Esophagus (tissue), 2 donors: ENCODE data around the gene ACTRT2. TPM values are rescaled to one million over a fixed set of nuclear protein-coding genes. Genes with fewer than 3 reads are reported as not detected.

ENCODE experiments used
- H3K27ac ChIP-seq, 2 donors: one replicate each; pipeline ENCODE4 v1.5.1; 2013; ENCODE audit warnings: low read depth in 2 of 2, mild to moderate bottlenecking in 2 of 2, inconsistent platforms in 1 of 2, low read length in 1 of 2, moderate library complexity in 1 of 2
- H3K27me3 ChIP-seq, 2 donors: one replicate each; pipeline ENCODE4 v1.6.1; 2013; ENCODE audit warnings: low read length in 2 of 2, control low read depth in 1 of 2, mild to moderate bottlenecking in 1 of 2; ENCODE audit not compliant: insufficient read depth in 2 of 2, control insufficient read depth in 1 of 2
- H3K36me3 ChIP-seq, 2 donors: one replicate each; pipeline ENCODE4 v1.6.1; 2013; ENCODE audit warnings: low read length in 1 of 2; ENCODE audit not compliant: control insufficient read depth in 2 of 2, insufficient read depth in 2 of 2
- H3K4me1 ChIP-seq, 2 donors: one replicate each; pipeline ENCODE4 v1.6.1; 2013; ENCODE audit warnings: low read length in 1 of 2; ENCODE audit not compliant: control insufficient read depth in 2 of 2, insufficient read depth in 2 of 2
- H3K4me3 ChIP-seq, 2 donors: one replicate each; pipeline ENCODE4 v1.5.1; 2013; ENCODE audit warnings: low read length in 2 of 2, mild to moderate bottlenecking in 2 of 2, low read depth in 1 of 2, moderate library complexity in 1 of 2
- H3K9me3 ChIP-seq, 2 donors: one replicate each; pipeline ENCODE4 v1.6.1; 2013; ENCODE audit warnings: mild to moderate bottlenecking in 2 of 2, low read depth in 1 of 2, low read length in 1 of 2, moderate library complexity in 1 of 2; ENCODE audit not compliant: control insufficient read depth in 2 of 2, insufficient read depth in 1 of 2
- WGBS, 2 donors: extraction: QIAGEN DNeasy Blood & Tissue Kit; methylation state at CpG; one replicate each; pipeline ENCODE4 v1.1.7; 2013; 5-methylcytosine and 5-hydroxymethylcytosine counted together
- polyA plus RNA-seq, 2 donors: library from polyadenylated mRNA; stranded (reverse); fragments of 200-250 nt; gene quantifications; one replicate each; pipeline ENCODE4 v1.2.3, GENCODE V29; 2013
- donor health status: healthy with polysubstance abuse.
- donor health status: Bipolar disorder and iron deficiency.

Gene ACTRT2
- polyA plus RNA-seq, 2 donors = not detected

DNA sequence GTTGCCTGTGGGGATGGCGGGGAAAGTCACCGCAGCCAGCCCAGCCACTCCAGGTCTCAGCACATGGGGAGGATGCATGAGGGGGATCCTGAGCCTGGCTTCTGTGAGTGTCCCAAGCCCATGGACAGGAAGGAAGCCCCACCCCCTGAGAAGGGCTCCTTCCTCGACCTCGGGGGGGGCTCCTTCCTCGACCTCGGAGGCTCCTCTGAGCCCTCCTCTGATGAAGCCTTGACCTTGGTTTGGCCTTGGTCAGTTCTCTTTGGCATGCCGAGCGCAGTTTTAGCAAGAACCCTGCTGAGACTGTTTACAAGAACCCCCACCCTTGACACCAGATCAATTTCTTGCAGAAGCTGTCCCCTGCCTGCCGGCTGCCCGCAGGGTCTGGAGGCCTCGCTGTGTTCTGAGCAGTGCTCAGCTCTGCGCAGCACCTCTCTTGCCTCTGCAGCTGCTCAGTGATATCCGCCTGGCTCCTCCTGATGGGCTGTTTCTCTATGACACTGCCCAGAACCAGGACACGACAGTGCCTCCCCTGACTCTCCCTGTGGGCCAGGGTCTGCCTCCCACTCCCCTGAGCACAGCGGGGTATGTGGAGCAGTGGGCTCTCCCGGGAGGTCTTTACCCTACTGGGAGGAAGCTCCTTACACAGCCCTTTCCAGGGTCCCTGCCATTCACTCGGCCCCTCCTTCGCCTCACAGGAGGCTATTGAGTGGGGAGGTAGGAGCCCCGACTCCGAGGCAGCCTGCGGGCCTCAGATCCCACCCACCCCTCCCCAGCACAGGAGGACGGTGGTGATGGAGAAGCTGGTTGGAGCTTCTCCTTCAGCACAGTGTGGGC lies 15.4 kb downstream of the ACTRT2 start:
- 59 to 60% methylated on average over 22 of the region's 22 CpGs for WGBS, 2 donors
- no peaks in the 10 kb centered on the region for H3K27me3 ChIP-seq
- H3K4me3 ChIP-seq = no peak overlapping the region
- peaks cover 0 to 3% of the 10 kb centered on the region in 2 donors for H3K4me1 ChIP-seq
- no peaks in the 10 kb centered on the region for H3K36me3 ChIP-seq
- no peak overlapping the region for H3K27ac ChIP-seq
- no peaks in the 10 kb centered on the region for H3K9me3 ChIP-seq

DNA sequence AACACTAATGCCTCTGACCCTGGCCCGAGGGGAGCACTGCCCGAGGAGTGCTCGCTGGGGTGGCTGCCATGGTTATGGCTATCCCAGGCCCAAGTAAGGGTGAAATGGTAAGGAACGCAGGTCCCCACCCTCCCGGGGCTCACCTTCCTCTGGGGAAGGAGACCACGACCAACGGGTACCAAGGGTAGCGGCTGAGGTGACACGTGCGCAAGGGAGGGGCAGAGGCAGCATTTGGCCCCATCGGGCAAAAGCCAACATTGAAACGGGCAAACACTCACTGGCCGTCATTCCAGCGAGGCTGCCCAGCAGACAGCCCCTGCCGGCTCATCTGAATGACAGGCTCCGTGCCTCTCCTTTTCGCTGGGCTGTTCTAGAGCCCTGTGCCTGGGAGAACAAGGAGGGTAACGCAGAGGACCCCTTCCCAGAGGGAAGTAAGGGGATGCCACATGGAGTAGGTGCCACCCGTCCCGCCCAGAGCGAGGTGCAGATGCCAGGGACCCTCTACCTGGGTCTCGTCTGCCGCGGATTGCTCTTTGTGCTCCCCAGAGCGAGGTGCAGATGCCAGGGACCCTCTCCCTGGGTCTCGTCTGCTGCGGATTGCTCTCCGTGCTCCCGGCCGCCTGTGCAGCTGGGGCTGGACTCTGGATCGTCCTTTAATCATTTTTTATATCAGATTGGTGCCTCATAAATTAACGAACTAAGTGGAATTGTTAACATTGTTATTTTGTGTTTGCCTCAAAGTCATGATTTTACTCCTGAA lies 16.2 kb downstream of the ACTRT2 start:
- no peaks in the 10 kb centered on the region for H3K9me3 ChIP-seq
- H3K27ac ChIP-seq = no peak overlapping the region
- no peaks in the 10 kb centered on the region for H3K27me3 ChIP-seq
- H3K4me1 ChIP-seq = peaks cover 0 to 3% of the 10 kb centered on the region in 2 donors
- no peaks in the 10 kb centered on the region for H3K36me3 ChIP-seq
- 78 to 84% methylated on average over 31 to 32 of the region's 32 CpGs for WGBS, 2 donors
- H3K4me3 ChIP-seq = no peak overlapping the region

DNA sequence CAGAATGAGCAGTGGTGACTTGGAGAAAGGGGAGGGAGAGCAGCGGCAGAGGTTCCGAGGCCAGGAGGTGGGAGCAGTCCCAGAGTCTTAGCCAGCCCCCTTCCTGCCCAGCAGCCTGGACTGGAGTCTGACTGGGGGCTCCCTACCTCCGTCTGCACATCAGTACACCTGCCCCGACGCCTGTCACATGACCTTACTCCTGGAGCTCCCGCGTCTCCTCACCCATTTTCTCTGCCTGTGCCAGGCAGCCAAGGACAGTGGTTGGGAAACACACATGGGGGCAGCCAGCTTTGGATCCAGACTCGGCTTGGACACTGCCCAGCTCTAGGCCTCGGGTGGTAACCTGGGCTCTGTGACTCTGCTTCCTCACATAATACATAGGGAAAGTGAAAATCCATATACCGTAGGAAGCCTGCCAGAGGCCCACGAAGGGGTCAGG lies 16.9 kb downstream of the ACTRT2 start:
- no peaks in the 10 kb centered on the region for H3K9me3 ChIP-seq

DNA sequence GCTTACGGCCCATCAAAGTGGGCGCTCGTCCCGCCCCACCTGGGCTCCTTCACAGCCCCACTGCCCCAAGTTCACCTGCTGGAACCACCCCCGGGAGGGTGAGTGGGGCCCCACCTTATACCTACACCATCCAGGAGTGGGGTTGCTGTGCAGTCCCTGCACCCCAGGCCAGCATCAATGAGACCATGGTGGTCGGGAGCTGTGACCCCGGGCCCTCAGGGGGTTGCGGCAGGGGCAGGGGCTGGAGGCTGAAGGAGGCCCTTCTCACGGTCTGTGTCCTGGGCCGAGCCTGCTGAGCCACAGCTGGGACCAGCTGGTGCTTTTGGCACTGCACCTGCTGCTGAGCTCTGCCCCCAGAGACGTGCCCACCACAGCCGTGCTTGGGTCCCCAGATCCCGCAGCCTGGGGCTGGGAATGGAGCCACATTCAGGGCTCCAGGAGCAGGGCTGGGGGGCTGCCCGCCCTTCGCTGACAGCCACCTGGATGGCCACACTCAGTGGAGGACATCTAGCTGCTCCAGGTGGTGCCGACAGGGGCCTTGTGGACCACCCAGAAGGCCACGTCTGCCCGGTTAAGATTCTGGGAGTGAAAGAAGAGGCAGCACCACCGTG lies 17.4 kb downstream of the ACTRT2 start:
- 71% methylated on average over 19 of the region's 19 CpGs for WGBS, 2 donors
- peaks cover 0 to 5% of the 10 kb centered on the region in 2 donors for H3K27me3 ChIP-seq

More for the DNA sequence above, 16.9 kb downstream of the ACTRT2 start:
- 65 to 71% methylated on average over 11 of the region's 11 CpGs for WGBS, 2 donors
- Histone ChIP-seq H3K4me1 (peaks cover 0 to 3% of the 10 kb centered on the region in 2 donors), H3K4me3 (no peak overlapping the region), H3K27ac (no peak overlapping the region), H3K36me3 (no peaks in the 10 kb centered on the region), H3K27me3 (peaks cover 0 to 5% of the 10 kb centered on the region in 2 donors)

DNA sequence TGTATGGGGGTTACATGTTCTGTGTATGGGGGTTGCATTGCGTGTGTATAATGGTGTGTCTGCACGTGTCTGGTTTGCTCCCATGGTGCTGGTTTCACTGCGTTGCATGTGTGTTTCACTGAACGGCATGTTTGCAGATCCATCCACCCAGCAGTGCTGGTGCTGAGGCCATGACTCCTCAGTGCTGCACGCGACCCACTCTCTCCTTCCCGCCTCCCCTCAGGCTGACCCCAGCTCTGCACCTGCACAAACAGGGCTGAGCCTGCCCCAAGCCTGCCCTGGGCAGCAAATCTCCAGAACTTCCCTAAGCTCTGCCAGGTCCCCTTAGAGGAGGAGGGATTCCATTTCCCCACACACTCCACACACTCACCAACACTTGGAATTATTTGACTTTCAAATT lies 18.7 kb downstream of the ACTRT2 start:
- H3K4me1 ChIP-seq = peaks cover 0 to 3% of the 10 kb centered on the region in 2 donors
- peaks cover 0 to 5% of the 10 kb centered on the region in 2 donors for H3K27me3 ChIP-seq
- WGBS, 2 donors = 73 to 79% methylated on average over 7 of the region's 7 CpGs
- no peak overlapping the region for H3K27ac ChIP-seq
- no peaks in the 10 kb centered on the region for H3K36me3 ChIP-seq
- no peak overlapping the region for H3K4me3 ChIP-seq
- peaks cover 0 to under 1% of the 10 kb centered on the region in 2 donors for H3K9me3 ChIP-seq

More for the DNA sequence above, 17.4 kb downstream of the ACTRT2 start:
- Histone ChIP-seq H3K36me3 (no peaks in the 10 kb centered on the region), H3K9me3 (no peaks in the 10 kb centered on the region), H3K4me1 (peaks cover 0 to 3% of the 10 kb centered on the region in 2 donors), H3K4me3 (no peak overlapping the region), H3K27ac (no peak overlapping the region)

DNA sequence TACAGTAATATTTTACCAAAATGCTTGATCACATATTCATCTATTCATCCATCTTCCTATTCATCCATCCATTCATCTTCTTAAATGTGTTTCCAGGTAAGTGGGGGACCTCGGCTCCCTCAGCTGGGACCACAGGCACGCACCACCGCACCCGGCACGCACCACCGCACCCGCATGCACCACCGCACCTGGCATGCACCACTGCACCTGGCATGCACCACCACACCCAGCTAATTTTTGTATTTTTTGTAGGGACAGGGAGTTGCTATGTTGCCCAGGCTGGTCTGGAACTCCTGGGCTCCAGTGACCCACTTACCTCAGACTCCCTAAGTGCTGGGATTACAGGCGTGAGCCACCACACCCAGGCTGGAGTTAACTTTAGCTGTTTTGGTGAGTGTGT lies 21.2 kb downstream of the ACTRT2 start:
- peaks cover 0 to 5% of the 10 kb centered on the region in 2 donors for H3K27me3 ChIP-seq
- H3K36me3 ChIP-seq = no peaks in the 10 kb centered on the region
- no peak overlapping the region for H3K4me3 ChIP-seq
- no peak overlapping the region for H3K27ac ChIP-seq
- peaks cover 0 to 3% of the 10 kb centered on the region in 2 donors for H3K4me1 ChIP-seq
- peaks cover 0 to 3% of the 10 kb centered on the region in 2 donors for H3K9me3 ChIP-seq
- WGBS, 2 donors = 68 to 70% methylated on average over 9 of the region's 9 CpGs

DNA sequence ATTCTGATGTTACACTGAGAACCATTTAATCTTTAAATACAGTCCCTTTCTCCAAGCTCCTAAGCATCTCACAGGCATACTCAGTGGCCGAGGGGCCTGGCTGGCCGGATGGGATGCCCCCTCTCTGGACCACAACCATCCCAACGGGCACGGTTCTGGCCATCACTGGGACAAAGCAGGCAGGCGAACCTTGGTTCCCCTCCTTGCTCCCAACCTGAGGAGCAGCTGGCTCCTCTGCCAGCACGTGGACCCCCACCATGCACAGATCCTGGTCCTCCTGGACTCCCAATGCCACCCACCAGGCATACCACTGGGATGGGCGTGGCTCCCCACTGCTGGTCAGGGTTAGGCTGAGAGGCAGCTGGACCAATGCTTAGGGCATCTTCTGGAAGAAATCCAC lies 27.9 kb downstream of the ACTRT2 start:
- no peaks in the 10 kb centered on the region for H3K27me3 ChIP-seq
- H3K36me3 ChIP-seq = no peaks in the 10 kb centered on the region
- no peak overlapping the region for H3K4me3 ChIP-seq
- no peaks in the 10 kb centered on the region for H3K4me1 ChIP-seq
- H3K9me3 ChIP-seq = peaks cover 0 to 10% of the 10 kb centered on the region in 2 donors
- no peak overlapping the region for H3K27ac ChIP-seq
- whole genome bisulfite sequencing, 2 donors = 75 to 78% methylated on average over 7 of the region's 7 CpGs

DNA sequence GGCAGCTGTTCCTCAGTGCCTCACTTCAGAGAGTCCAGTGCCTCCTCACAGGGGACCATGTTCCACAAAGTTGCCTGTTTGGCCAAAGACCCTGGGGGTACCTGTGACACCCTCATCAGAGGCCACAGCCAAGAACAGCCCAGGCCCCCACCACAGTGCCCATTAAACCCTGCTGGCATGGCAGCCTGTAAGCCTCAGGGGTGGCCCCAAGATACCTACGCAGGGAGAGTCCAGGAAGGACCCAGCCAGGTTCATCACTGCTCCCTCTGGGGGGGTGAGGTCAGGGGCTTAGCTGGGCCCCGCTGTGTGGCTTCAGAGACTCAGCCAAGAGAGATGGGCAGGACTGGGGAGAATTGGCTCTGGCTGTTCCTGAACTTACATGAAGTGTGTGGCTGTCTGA lies 28.6 kb downstream of the ACTRT2 start:
- 69 to 79% methylated on average over 2 of the region's 2 CpGs for WGBS, 2 donors
- Histone ChIP-seq H3K36me3 (no peaks in the 10 kb centered on the region), H3K9me3 (peaks cover 0 to 10% of the 10 kb centered on the region in 2 donors), H3K27ac (no peak overlapping the region), H3K4me1 (no peaks in the 10 kb centered on the region), H3K4me3 (no peak overlapping the region), H3K27me3 (no peaks in the 10 kb centered on the region)

DNA sequence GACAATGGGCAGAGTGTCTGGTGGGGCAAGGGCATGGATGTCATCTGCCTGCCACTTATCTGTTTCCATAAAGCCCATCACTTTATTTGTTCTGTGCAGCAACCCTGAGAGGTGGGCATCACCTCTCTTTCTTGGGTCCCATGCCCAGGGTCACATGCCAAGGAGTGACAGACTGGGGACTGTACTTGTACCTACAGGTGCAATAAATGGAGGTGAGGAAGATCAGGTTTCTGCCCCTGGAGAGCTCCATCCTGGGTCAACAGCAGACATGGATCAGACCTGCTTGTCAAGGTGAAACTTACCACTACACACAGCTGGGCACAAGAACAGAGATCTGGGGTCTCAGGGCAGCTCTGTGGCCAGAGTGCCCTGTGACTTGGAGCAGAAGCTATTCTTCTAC lies 29.3 kb downstream of the ACTRT2 start:
- no peaks in the 10 kb centered on the region for H3K4me1 ChIP-seq
- H3K27me3 ChIP-seq = no peaks in the 10 kb centered on the region
- H3K27ac ChIP-seq = no peak overlapping the region
- H3K9me3 ChIP-seq = peaks cover 0 to 7% of the 10 kb centered on the region in 2 donors
- no peaks in the 10 kb centered on the region for H3K36me3 ChIP-seq
- H3K4me3 ChIP-seq = no peak overlapping the region
